Frontal cortex (tissue), 4 donors: Measurements from ENCODE around the gene FRMD3. TPM values are rescaled to one million over a fixed set of nuclear protein-coding genes. Genes with fewer than 3 reads are reported as not detected.
A peak's percentile ranks its signal among the peaks of the same experiment; 100 is the strongest.

ENCODE experiments used
- DNase-seq, 2 donors: peaks; one replicate each; pipeline ENCODE4 v3.0.0; 2012; ENCODE audit warnings: low spot score in 2 of 2
- FAIRE-seq: peaks from 2 replicates; lab custom pipeline; 2012; peaks lifted over from hg19 to GRCh38; lab: Jason Lieb, UNC
- small RNA-seq: library from RNA; depleted of rRNA; stranded (forward); fragments of <200 nt; gene quantifications from one replicate; pipeline ENCODE3, GENCODE V24; 2014
- total RNA-seq: library from RNA; depleted of rRNA; stranded (reverse); fragments of >200 nt; gene quantifications from one replicate; pipeline ENCODE4 v1.2.3, GENCODE V29; 2014
- donor health status: control.
- donor health status: control.
- donor health status: control.

Gene FRMD3
- total RNA-seq, 1 donor from 2014 or later: 43.6 TPM

- peak; percentile 46 to 84 for DNase-seq
- FAIRE-seq: no peak
Observed at GRCh38 chr9:83219154-83219923, 318.9 kb downstream of the FRMD3 start.

GRCh38 chr9:83218411-83219090 is 319.6 kb downstream of the FRMD3 start:
- FAIRE-seq: no peak

GRCh38 chr9:83209188-83209731 is 328.9 kb downstream of the FRMD3 start:
- no peak for FAIRE-seq
- DNase-seq: no peak

More at GRCh38 chr9:83218411-83219090, 319.6 kb downstream of the FRMD3 start:
- no peak for DNase-seq

- FAIRE-seq (no peak), DNase-seq (no peak)
Observed at GRCh38 chr9:83208065-83208850, 329.9 kb downstream of the FRMD3 start.

GRCh38 chr9:83204047-83204446 is 334.2 kb downstream of the FRMD3 start:
- DNase-seq: no peak
- no peak for FAIRE-seq

- FAIRE-seq: no peak
Observed at GRCh38 chr9:83200531-83200930, 337.7 kb downstream of the FRMD3 start.

GRCh38 chr9:83199832-83200231 is 338.4 kb downstream of the FRMD3 start:
- DNase-seq (no peak), FAIRE-seq (no peak)

More at GRCh38 chr9:83200531-83200930, 337.7 kb downstream of the FRMD3 start:
- no peak for DNase-seq

GRCh38 chr9:83199240-83199639 is 339.0 kb downstream of the FRMD3 start:
- no peak for FAIRE-seq
- peak in 1 of 2 donors; percentile 46 for DNase-seq

- FAIRE-seq: no peak
Observed at GRCh38 chr9:83198371-83198770, 339.8 kb downstream of the FRMD3 start.

GRCh38 chr9:83197591-83197990 is 340.6 kb downstream of the FRMD3 start:
- DNase-seq (no peak), FAIRE-seq (no peak)

More at GRCh38 chr9:83198371-83198770, 339.8 kb downstream of the FRMD3 start:
- DNase-seq: no peak

- no peak for FAIRE-seq
- DNase-seq: no peak
Observed at GRCh38 chr9:83196946-83197345, 341.3 kb downstream of the FRMD3 start.

Small RNA genes lying within 50 kb of the gene (small RNA-seq; reads per million reads assigned to genes)
- gene AL137847.3: not detected
- gene RN7SKP242: not detected
- gene RNU4-29P: not detected

Other genes starting within 250 kb of the FRMD3 start
- gene IDNK, start 84.7 kb upstream of the FRMD3 start, total RNA-seq: 6.5 TPM
- 245 TPM for gene UBQLN1, start 169.6 kb upstream of the FRMD3 start, total RNA-seq